HepG2 (cell line): ENCODE results near the gene TOGARAM1. TPM values are rescaled to one million over a fixed set of nuclear protein-coding genes. Genes with fewer than 3 reads are reported as not detected.
A peak's percentile ranks its signal among the peaks of the same experiment; 100 is the strongest.

ENCODE experiments used
- AGO2 ChIP-seq: fragments of 200-400 bp; formaldehyde crosslinking; optimal IDR thresholded peaks from 2 replicates; pipeline ENCODE3; 2017; ENCODE audit warnings: mild to moderate bottlenecking, low read depth, low read length, moderate library complexity
- DRAP1 ChIP-seq: IDR thresholded peaks from 2 replicates; pipeline ENCODE4 v1.6.1; 2016; ENCODE audit warnings: missing genetic modification reagents, missing compliant biosample characterization
- FOSL1 ChIP-seq: sonication (generic); formaldehyde crosslinking; IDR thresholded peaks from 2 replicates; pipeline ENCODE4 v1.9.0; 2021; ENCODE audit warnings: missing genetic modification reagents, borderline replicate concordance
- HES4 ChIP-seq: sonication (generic); formaldehyde crosslinking; IDR thresholded peaks from 2 replicates; pipeline ENCODE4 v1.9.0; 2021; ENCODE audit warnings: mild to moderate bottlenecking, missing genetic modification reagents, borderline replicate concordance
- KLF16 ChIP-seq, 2 experiments: sonication (generic) in 1 of 2; formaldehyde crosslinking in 1 of 2; IDR thresholded peaks; 2 replicates each; pipeline versions ENCODE4 v1.6.1 to v1.8.0; 2016 to 2023; ENCODE audit warnings: missing genetic modification reagents in 2 of 2, missing compliant biosample characterization in 1 of 2
- MIER2 ChIP-seq: IDR thresholded peaks from 2 replicates; pipeline ENCODE4 v1.6.1; 2016; ENCODE audit warnings: missing biosample characterization, missing genetic modification reagents
- NFIC ChIP-seq: IDR thresholded peaks from 2 replicates; pipeline ENCODE4 v1.6.1; 2012; ENCODE audit warnings: mild to moderate bottlenecking, low read length, inconsistent platforms
- NR1H2 ChIP-seq: sonication (generic); formaldehyde crosslinking; IDR thresholded peaks from 2 replicates; pipeline ENCODE4 v1.8.1; 2022; ENCODE audit warnings: low read depth, missing genetic modification reagents, borderline replicate concordance
- PCBP2 ChIP-seq: fragments of 200-400 bp; formaldehyde crosslinking; optimal IDR thresholded peaks from 2 replicates; pipeline ENCODE3; 2018; ENCODE audit warnings: low read length, low read depth; ENCODE audit not compliant: poor library complexity, severe bottlenecking
- SATB2 ChIP-seq: sonication (generic); formaldehyde crosslinking; IDR thresholded peaks from 2 replicates; pipeline ENCODE4 v1.5.0; 2020; ENCODE audit warnings: missing genetic modification reagents
- SMARCC2 ChIP-seq: fragments of 450-650 bp; IDR thresholded peaks from 2 replicates; pipeline ENCODE4 v1.6.1; 2017; ENCODE audit warnings: antibody characterized with exemption, mild to moderate bottlenecking
- TAF1 ChIP-seq: sonication (generic); formaldehyde crosslinking; IDR thresholded peaks from 2 replicates; pipeline ENCODE4 v1.4.0; 2020; ENCODE audit warnings: missing genetic modification reagents
- TBL1XR1 ChIP-seq: fragments of 150-350 bp; IDR thresholded peaks from 2 replicates; pipeline ENCODE4 v1.6.1; 2014; ENCODE audit warnings: borderline replicate concordance, low read length; ENCODE audit not compliant: partially characterized antibody
- TFAP4 ChIP-seq: sonication (generic); IDR thresholded peaks from 2 replicates; pipeline ENCODE4 v1.6.1; 2016; ENCODE audit warnings: low read depth, borderline replicate concordance
- TOPORS ChIP-seq: sonication (generic); formaldehyde crosslinking; IDR thresholded peaks from 2 replicates; pipeline ENCODE4 v1.8.0; 2023; ENCODE audit warnings: mild to moderate bottlenecking, missing genetic modification reagents
- TP53 ChIP-seq: sonication (generic); formaldehyde crosslinking; conservative IDR thresholded peaks from 2 replicates; pipeline ENCODE4 v1.4.0; 2020; ENCODE audit warnings: missing genetic modification reagents
- ZBTB42 ChIP-seq: sonication (generic); formaldehyde crosslinking; IDR thresholded peaks from 2 replicates; pipeline ENCODE4 v1.5.0; 2020; ENCODE audit warnings: mild to moderate bottlenecking, missing genetic modification reagents
- ZFP36L2 ChIP-seq: sonication (generic); formaldehyde crosslinking; IDR thresholded peaks from 2 replicates; pipeline ENCODE4 v1.4.0; 2020; ENCODE audit warnings: missing genetic modification reagents
- ZNF232 ChIP-seq: sonication (generic); formaldehyde crosslinking; IDR thresholded peaks from 2 replicates; pipeline ENCODE4 v1.4.0; 2020; ENCODE audit warnings: missing genetic modification reagents, borderline replicate concordance
- ZNF253 ChIP-seq: sonication (generic); formaldehyde crosslinking; IDR thresholded peaks from 2 replicates; pipeline ENCODE4 v1.8.0; 2022; ENCODE audit warnings: mild to moderate bottlenecking, missing genetic modification reagents, borderline replicate concordance
- ZNF260 ChIP-seq: sonication (generic); formaldehyde crosslinking; IDR thresholded peaks from 2 replicates; pipeline ENCODE4 v1.4.0; 2020; ENCODE audit warnings: missing genetic modification reagents, low read depth, mild to moderate bottlenecking, borderline replicate concordance
- ZNF354B ChIP-seq: sonication (generic); formaldehyde crosslinking; IDR thresholded peaks from 2 replicates; pipeline ENCODE4 v1.8.0; 2022; ENCODE audit warnings: mild to moderate bottlenecking, missing genetic modification reagents
- ZNF510 ChIP-seq: sonication (generic); formaldehyde crosslinking; IDR thresholded peaks from 2 replicates; pipeline ENCODE4 v1.4.0; 2020; ENCODE audit warnings: low read depth, mild to moderate bottlenecking, missing genetic modification reagents
- ZNF670 ChIP-seq: sonication (generic); formaldehyde crosslinking; IDR thresholded peaks from 2 replicates; pipeline ENCODE4 v1.8.0; 2022; ENCODE audit warnings: mild to moderate bottlenecking, missing genetic modification reagents, borderline replicate concordance
- ZNF761 ChIP-seq: sonication (generic); formaldehyde crosslinking; conservative IDR thresholded peaks from 2 replicates; pipeline ENCODE4 v1.4.0; 2020; ENCODE audit warnings: mild to moderate bottlenecking, missing genetic modification reagents
- ZNF773 ChIP-seq: sonication (generic); formaldehyde crosslinking; IDR thresholded peaks from 2 replicates; pipeline ENCODE4 v1.4.0; 2020; ENCODE audit warnings: missing genetic modification reagents, borderline replicate concordance
- ZSCAN22 ChIP-seq: sonication (generic); formaldehyde crosslinking; IDR thresholded peaks from 2 replicates; pipeline ENCODE4 v1.4.0; 2020; ENCODE audit warnings: mild to moderate bottlenecking, missing genetic modification reagents
- polyA plus RNA-seq, 8 experiments: library from polyadenylated mRNA; depleted of rRNA in 3 of 8; stranded (reverse) in 7 of 8; unstranded in 1 of 8; fragments of >200 nt; fragmentation: Illumina TruSeq in 4 of 8; extraction: Trizol in 4 of 8; gene quantifications; 2 replicates each; pipeline versions ENCODE4 v1.2.1 to v1.2.3, GENCODE V29; 2011 to 2016; ENCODE audit warnings: low read depth in 4 of 8, missing spikeins in 1 of 8, mixed read lengths in 1 of 8; ENCODE audit not compliant: insufficient read depth in 1 of 8
- total RNA-seq, 5 experiments: library from RNA; depleted of rRNA; stranded (reverse); fragments of >200 nt; fragmentation: Illumina TruSeq; extraction: Trizol; gene quantifications; 2 replicates each; pipeline ENCODE4 v1.2.3, GENCODE V29; 2016; ENCODE audit warnings: low read depth in 1 of 5
- TF ChIP-seq, protein P1 (sequence below): sonication (generic); formaldehyde crosslinking; IDR thresholded peaks from 2 replicates; pipeline ENCODE4 v1.9.0; 2021; ENCODE audit warnings: missing genetic modification reagents, borderline replicate concordance

The TOGARAM1 gene
- total and polyA plus RNA-seq, 2 of the 13 experiments (the other 11 are each of a cell fraction or from before 2014, with no cell fraction given): 5.6 to 9.8 TPM

DNA sequence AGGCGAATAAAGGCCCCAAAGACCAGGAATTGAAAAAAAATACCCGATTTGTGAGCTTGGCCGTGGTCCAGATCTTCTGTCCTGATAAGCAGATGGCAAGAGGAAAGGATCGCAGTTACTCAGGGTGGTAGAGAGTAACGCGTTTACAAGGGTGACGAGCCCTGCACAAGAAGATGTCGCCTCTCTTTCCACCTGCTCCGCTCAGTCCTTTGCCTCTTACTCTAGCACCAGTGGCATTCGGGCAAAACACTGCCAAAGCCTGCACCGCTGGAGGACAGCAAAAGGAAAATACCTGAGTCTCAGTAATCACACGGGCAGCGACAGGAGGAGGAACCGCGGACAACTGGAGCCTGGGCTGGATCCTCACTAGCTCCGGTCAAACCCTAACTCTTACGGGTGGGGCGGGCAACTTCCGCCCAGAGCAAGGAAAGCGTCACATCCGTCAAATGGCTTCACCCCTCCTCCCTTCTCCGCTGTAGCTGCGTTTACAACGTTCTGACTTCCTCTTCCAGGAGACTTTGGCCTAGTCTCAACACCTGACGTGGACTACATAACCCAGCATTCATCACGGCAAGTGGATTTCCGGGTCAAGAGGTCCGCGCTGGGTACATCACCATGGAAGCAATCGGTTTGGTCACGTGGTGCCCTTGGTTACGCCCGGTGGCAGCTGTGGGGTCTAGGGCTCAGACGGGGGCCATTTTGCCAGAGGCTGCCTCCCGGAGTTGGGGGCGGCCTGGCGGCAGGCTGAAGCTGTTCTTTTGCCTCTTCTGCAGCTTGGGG lies at the start of gene TOGARAM1, which contains the start of gene KLHL28 (continued):
- TF ChIP-seq HES4 (CRISPR knock-in tag) (no peak), ZFP36L2 (CRISPR knock-in tag) (no peak), ZNF510 (CRISPR knock-in tag) (no peak), ZNF232 (CRISPR knock-in tag) (no peak), ZBTB42 (CRISPR knock-in tag) (no peak), FOSL1 (CRISPR knock-in tag) (no peak), NR1H2 (no peak), TFAP4 (peak; percentile 90), TP53 (CRISPR knock-in tag) (no peak), DRAP1 (peak; percentile 76), NFIC (no peak), ZSCAN22 (no peak), SMARCC2 (no peak), TOPORS (CRISPR knock-in tag) (no peak; the same call in 1 of the 2 replicates), ZNF670 (CRISPR knock-in tag) (no peak), ZNF253 (CRISPR knock-in tag) (no peak), PCBP2 (no peak), TBL1XR1 (peak; percentile 64), MIER2 (no peak; the same call in 1 of the 2 replicates), KLF16 (CRISPR knock-in tag; IDR thresholded peaks at IDR 0.05) (peak in 1 of 2 experiments; percentile 75; a peak in 2 of 4 replicates), ZNF761 (no peak), TAF1 (CRISPR knock-in tag) (peak; percentile 83), AGO2 (no peak), ZNF260 (CRISPR knock-in tag) (no peak), ZNF354B (0 out of 2 replicates have a peak, but pooled peaks have one; percentile 30), SATB2 (CRISPR knock-in tag) (no peak), ZNF773 (CRISPR knock-in tag) (no peak)
- TF ChIP-seq, protein P1, sequence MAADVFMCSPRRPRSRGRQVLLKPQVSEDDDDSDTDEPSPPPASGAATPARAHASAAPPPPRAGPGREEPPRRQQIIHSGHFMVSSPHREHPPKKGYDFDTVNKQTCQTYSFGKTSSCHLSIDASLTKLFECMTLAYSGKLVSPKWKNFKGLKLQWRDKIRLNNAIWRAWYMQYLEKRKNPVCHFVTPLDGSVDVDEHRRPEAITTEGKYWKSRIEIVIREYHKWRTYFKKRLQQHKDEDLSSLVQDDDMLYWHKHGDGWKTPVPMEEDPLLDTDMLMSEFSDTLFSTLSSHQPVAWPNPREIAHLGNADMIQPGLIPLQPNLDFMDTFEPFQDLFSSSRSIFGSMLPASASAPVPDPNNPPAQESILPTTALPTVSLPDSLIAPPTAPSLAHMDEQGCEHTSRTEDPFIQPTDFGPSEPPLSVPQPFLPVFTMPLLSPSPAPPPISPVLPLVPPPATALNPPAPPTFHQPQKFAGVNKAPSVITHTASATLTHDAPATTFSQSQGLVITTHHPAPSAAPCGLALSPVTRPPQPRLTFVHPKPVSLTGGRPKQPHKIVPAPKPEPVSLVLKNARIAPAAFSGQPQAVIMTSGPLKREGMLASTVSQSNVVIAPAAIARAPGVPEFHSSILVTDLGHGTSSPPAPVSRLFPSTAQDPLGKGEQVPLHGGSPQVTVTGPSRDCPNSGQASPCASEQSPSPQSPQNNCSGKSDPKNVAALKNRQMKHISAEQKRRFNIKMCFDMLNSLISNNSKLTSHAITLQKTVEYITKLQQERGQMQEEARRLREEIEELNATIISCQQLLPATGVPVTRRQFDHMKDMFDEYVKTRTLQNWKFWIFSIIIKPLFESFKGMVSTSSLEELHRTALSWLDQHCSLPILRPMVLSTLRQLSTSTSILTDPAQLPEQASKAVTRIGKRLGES: no peak
